ENCODE results near the gene MDN1.
"Not testable (repeated sequence)": the region's sequence is repeated elsewhere in the genome, so short reads cannot be mapped to it uniquely, and the experiment has no call there.

MDN1 gene

GRCh38 chr6:89818977-89819335 is 638 bp downstream of the MDN1 start:
- H3K27me3 ChIP-seq (ENCODE audit: control insufficient read depth in 5 of 5, insufficient read depth in 4 of 5, low read length in 5 of 5), result no peaks in the 10 kb centered on the region
- peaks cover 0 to 2% (median 0%) of the 10 kb centered on the region in 5 donors for H3K36me3 ChIP-seq (ENCODE audit: control insufficient read depth in 5 of 5, insufficient read depth in 5 of 5, low read length in 5 of 5)
- no peaks in the 10 kb centered on the region for H3K9me3 ChIP-seq (ENCODE audit: control insufficient read depth in 5 of 5, low read length in 5 of 5)
- peak overlapping the region; percentile 91 to 98 (median 97) for H3K4me3 ChIP-seq (ENCODE audit: low read depth in 1 of 5, low read length in 5 of 5)
- H3K27ac ChIP-seq (ENCODE audit: low read depth, low read length), result peak overlapping the region; percentile 86
- peaks cover 6 to 34% (median 24%) of the 10 kb centered on the region in 5 donors for H3K4me1 ChIP-seq (ENCODE audit: control insufficient read depth in 5 of 5, insufficient read depth in 5 of 5, low read length in 5 of 5)
- peak overlapping the region; percentile 75 to 95 (median 90) for H3K9ac ChIP-seq (ENCODE audit: low read length in 5 of 5)

DNA sequence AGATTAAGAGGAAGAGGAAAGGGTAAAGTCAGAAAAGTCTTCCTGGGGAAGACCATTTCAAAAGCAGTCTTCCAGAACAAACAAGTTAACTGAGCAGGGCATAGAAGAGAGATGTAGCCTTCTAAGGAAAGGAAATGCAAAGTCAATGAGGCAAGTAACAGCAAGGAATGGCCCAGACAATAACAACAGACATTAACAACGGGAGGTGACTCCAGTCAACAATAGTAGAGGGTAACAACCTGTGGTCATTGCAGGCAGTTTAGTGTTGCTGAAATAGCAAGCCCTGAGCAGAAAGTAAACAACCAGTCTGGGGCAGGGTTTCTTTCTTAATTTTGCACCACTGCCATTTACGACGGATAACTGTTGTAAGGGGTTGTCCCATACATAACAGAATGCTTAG is 2.1 kb downstream of the MDN1 start:
- H3K36me3 ChIP-seq (ENCODE audit: control insufficient read depth in 5 of 5, insufficient read depth in 5 of 5, low read length in 5 of 5), result peaks cover 0 to 2% (median 0%) of the 10 kb centered on the region in 5 donors
- H3K9ac ChIP-seq (ENCODE audit: low read length in 5 of 5), result peak overlapping the region in 1 of 5 donors; percentile 1
- H3K4me1 ChIP-seq (ENCODE audit: control insufficient read depth in 5 of 5, insufficient read depth in 5 of 5, low read length in 5 of 5), result peaks cover 6 to 34% (median 24%) of the 10 kb centered on the region in 5 donors
- no peaks in the 10 kb centered on the region for H3K9me3 ChIP-seq (ENCODE audit: control insufficient read depth in 5 of 5, low read length in 5 of 5)
- no peak overlapping the region for H3K4me3 ChIP-seq (ENCODE audit: low read depth in 1 of 5, low read length in 5 of 5)
- H3K27ac ChIP-seq (ENCODE audit: low read depth, low read length), result no peak overlapping the region
- no peaks in the 10 kb centered on the region for H3K27me3 ChIP-seq (ENCODE audit: control insufficient read depth in 5 of 5, insufficient read depth in 4 of 5, low read length in 5 of 5)

- H3K36me3 ChIP-seq (ENCODE audit: control insufficient read depth in 5 of 5, insufficient read depth in 5 of 5, low read length in 5 of 5); H3K4me3 ChIP-seq (ENCODE audit: low read depth in 1 of 5, low read length in 5 of 5); H3K9me3 ChIP-seq (ENCODE audit: control insufficient read depth in 5 of 5, low read length in 5 of 5); H3K27ac ChIP-seq (ENCODE audit: low read depth, low read length); H3K9ac ChIP-seq (ENCODE audit: low read length in 5 of 5); H3K27me3 ChIP-seq (ENCODE audit: control insufficient read depth in 5 of 5, insufficient read depth in 4 of 5, low read length in 5 of 5): not testable (repeated sequence)
- peaks cover 0 to 13% (median 7%) of the 10 kb centered on the region in 5 donors for H3K4me1 ChIP-seq (ENCODE audit: control insufficient read depth in 5 of 5, insufficient read depth in 5 of 5, low read length in 5 of 5)
These were observed 6.2 kb downstream of the MDN1 start for GRCh38 chr6:89813422-89813821.

DNA sequence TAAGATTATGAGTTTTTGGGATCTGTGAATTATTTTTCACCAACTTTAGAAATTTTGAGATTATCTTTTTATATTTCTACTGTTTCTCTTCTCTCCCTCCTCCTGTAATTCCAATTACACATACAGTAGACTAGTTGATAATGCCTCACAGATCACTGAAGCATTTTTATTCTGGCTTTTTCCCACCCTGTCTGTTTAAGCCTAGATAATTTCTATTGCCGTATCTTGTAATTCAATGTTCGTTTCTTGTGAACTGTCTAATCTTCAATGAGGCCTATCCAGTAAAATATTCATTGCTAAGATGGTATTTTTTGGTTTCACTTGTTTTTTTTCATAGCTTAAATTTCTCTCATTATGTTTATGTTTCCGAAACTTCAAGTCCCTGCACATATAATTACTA is 12.0 kb downstream of the MDN1 start:
- H3K27ac ChIP-seq (ENCODE audit: low read depth, low read length), result no peak overlapping the region
- no peaks in the 10 kb centered on the region for H3K27me3 ChIP-seq (ENCODE audit: control insufficient read depth in 5 of 5, insufficient read depth in 4 of 5, low read length in 5 of 5)
- H3K9ac ChIP-seq (ENCODE audit: low read length in 5 of 5), result no peak overlapping the region
- no peak overlapping the region for H3K4me3 ChIP-seq (ENCODE audit: low read depth in 1 of 5, low read length in 5 of 5)
- peaks cover 0 to 8% (median 6%) of the 10 kb centered on the region in 5 donors for H3K36me3 ChIP-seq (ENCODE audit: control insufficient read depth in 5 of 5, insufficient read depth in 5 of 5, low read length in 5 of 5)
- no peaks in the 10 kb centered on the region for H3K9me3 ChIP-seq (ENCODE audit: control insufficient read depth in 5 of 5, low read length in 5 of 5)
- no peaks in the 10 kb centered on the region for H3K4me1 ChIP-seq (ENCODE audit: control insufficient read depth in 5 of 5, insufficient read depth in 5 of 5, low read length in 5 of 5)

DNA sequence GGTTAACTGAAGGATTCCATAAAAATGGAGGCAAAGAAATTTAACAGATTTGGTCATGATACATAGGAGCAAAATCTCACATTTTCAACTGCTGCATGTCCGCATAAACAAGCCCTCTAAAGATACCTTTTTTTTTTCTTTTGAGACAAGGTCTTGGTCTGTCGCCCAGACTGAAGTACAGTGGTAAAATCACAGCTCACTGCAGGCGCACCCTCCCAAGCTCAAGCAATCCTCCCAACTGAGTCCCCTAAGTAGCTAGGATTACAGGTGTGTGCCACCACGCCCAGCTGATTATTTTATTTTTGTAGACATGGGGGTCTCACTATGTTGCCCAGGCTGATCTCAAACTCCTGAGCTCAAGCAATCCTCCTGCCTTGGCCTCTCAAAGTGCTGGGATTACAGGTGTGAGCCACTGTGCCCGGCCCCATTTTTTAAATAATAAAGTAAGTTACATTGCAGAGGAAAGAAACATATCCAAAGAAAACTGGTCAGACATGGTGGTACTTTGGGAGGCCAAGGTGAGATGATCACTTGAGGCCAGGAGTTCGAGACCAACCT is 13.7 kb downstream of the MDN1 start:
- Histone ChIP-seq H3K36me3 (ENCODE audit: control insufficient read depth in 5 of 5, insufficient read depth in 5 of 5, low read length in 5 of 5) (peaks cover 4 to 22% (median 9%) of the 10 kb centered on the region in 5 donors), H3K4me3 (ENCODE audit: low read depth in 1 of 5, low read length in 5 of 5) (no peak overlapping the region), H3K4me1 (ENCODE audit: control insufficient read depth in 5 of 5, insufficient read depth in 5 of 5, low read length in 5 of 5) (no peaks in the 10 kb centered on the region), H3K9me3 (ENCODE audit: control insufficient read depth in 5 of 5, low read length in 5 of 5) (no peaks in the 10 kb centered on the region), H3K27ac (ENCODE audit: low read depth, low read length) (no peak overlapping the region), H3K27me3 (ENCODE audit: control insufficient read depth in 5 of 5, insufficient read depth in 4 of 5, low read length in 5 of 5) (no peaks in the 10 kb centered on the region), H3K9ac (ENCODE audit: low read length in 5 of 5) (no peak overlapping the region)

- no peaks in the 10 kb centered on the region for H3K9me3 ChIP-seq (ENCODE audit: control insufficient read depth in 5 of 5, low read length in 5 of 5)
- H3K9ac ChIP-seq (ENCODE audit: low read length in 5 of 5), result no peak overlapping the region
- H3K27me3 ChIP-seq (ENCODE audit: control insufficient read depth in 5 of 5, insufficient read depth in 4 of 5, low read length in 5 of 5), result no peaks in the 10 kb centered on the region
- H3K4me3 ChIP-seq (ENCODE audit: low read depth in 1 of 5, low read length in 5 of 5), result no peak overlapping the region
- no peaks in the 10 kb centered on the region for H3K4me1 ChIP-seq (ENCODE audit: control insufficient read depth in 5 of 5, insufficient read depth in 5 of 5, low read length in 5 of 5)
- H3K36me3 ChIP-seq (ENCODE audit: control insufficient read depth in 5 of 5, insufficient read depth in 5 of 5, low read length in 5 of 5), result peaks cover 9 to 35% (median 17%) of the 10 kb centered on the region in 5 donors
- no peak overlapping the region for H3K27ac ChIP-seq (ENCODE audit: low read depth, low read length)
These were observed 16.3 kb downstream of the MDN1 start for GRCh38 chr6:89803271-89803670.

DNA sequence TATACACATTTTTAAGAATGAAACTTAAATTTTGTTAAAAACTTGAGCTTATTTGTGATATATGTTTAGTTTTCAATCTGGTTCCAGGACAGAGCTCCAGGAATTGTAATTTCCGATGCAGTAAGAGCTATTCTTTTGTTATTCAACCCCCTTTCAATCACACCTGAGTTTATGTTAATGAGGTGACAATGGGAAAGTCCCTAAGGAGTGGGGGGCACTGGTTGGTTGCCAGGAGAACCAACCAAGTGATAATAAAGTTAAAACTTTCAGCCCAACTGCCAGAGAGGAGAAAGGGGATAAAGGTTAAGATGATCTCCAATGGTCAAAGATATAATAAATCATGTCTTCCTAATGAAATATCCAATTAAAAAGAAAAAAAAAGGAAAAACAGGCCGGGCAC is 19.8 kb downstream of the MDN1 start:
- peaks cover 11 to 39% (median 17%) of the 10 kb centered on the region in 5 donors for H3K36me3 ChIP-seq (ENCODE audit: control insufficient read depth in 5 of 5, insufficient read depth in 5 of 5, low read length in 5 of 5)
- H3K9me3 ChIP-seq (ENCODE audit: control insufficient read depth in 5 of 5, low read length in 5 of 5), result no peaks in the 10 kb centered on the region
- H3K9ac ChIP-seq (ENCODE audit: low read length in 5 of 5), result no peak overlapping the region
- no peaks in the 10 kb centered on the region for H3K4me1 ChIP-seq (ENCODE audit: control insufficient read depth in 5 of 5, insufficient read depth in 5 of 5, low read length in 5 of 5)
- no peak overlapping the region for H3K27ac ChIP-seq (ENCODE audit: low read depth, low read length)
- no peaks in the 10 kb centered on the region for H3K27me3 ChIP-seq (ENCODE audit: control insufficient read depth in 5 of 5, insufficient read depth in 4 of 5, low read length in 5 of 5)
- no peak overlapping the region for H3K4me3 ChIP-seq (ENCODE audit: low read depth in 1 of 5, low read length in 5 of 5)

DNA sequence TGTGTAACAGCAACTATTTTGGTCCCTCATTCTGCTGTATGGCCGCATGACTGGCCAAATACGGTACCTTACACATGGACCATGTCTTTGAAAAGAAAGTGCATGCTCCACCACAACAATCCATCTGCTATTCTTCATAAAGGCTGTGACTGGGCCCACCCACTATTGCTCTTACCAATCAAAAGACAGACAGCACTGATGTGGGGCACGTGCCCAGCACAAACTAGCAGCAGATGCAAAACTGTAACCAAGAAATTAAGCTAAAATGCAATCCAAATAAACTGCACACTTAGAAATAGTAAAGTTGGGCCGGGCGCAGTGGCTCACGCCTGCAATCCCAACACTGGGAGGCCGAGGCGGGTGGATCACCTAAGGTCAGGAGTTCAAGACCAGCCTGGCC is 20.5 kb downstream of the MDN1 start:
- H3K9me3 ChIP-seq (ENCODE audit: control insufficient read depth in 5 of 5, low read length in 5 of 5), result no peaks in the 10 kb centered on the region
- no peaks in the 10 kb centered on the region for H3K4me1 ChIP-seq (ENCODE audit: control insufficient read depth in 5 of 5, insufficient read depth in 5 of 5, low read length in 5 of 5)
- H3K27me3 ChIP-seq (ENCODE audit: control insufficient read depth in 5 of 5, insufficient read depth in 4 of 5, low read length in 5 of 5), result no peaks in the 10 kb centered on the region
- no peak overlapping the region for H3K9ac ChIP-seq (ENCODE audit: low read length in 5 of 5)
- H3K36me3 ChIP-seq (ENCODE audit: control insufficient read depth in 5 of 5, insufficient read depth in 5 of 5, low read length in 5 of 5), result peaks cover 11 to 42% (median 21%) of the 10 kb centered on the region in 5 donors
- H3K4me3 ChIP-seq (ENCODE audit: low read depth in 1 of 5, low read length in 5 of 5), result no peak overlapping the region
- no peak overlapping the region for H3K27ac ChIP-seq (ENCODE audit: low read depth, low read length)

GRCh38 chr6:89797317-89797716 is 22.3 kb downstream of the MDN1 start:
- Histone ChIP-seq H3K9me3 (ENCODE audit: control insufficient read depth in 5 of 5, low read length in 5 of 5) (no peaks in the 10 kb centered on the region), H3K27me3 (ENCODE audit: control insufficient read depth in 5 of 5, insufficient read depth in 4 of 5, low read length in 5 of 5) (no peaks in the 10 kb centered on the region), H3K27ac (ENCODE audit: low read depth, low read length) (no peak overlapping the region), H3K36me3 (ENCODE audit: control insufficient read depth in 5 of 5, insufficient read depth in 5 of 5, low read length in 5 of 5) (peaks cover 12 to 49% (median 26%) of the 10 kb centered on the region in 5 donors), H3K9ac (ENCODE audit: low read length in 5 of 5) (no peak overlapping the region), H3K4me1 (ENCODE audit: control insufficient read depth in 5 of 5, insufficient read depth in 5 of 5, low read length in 5 of 5) (peaks cover 0 to 4% (median 0%) of the 10 kb centered on the region in 5 donors), H3K4me3 (ENCODE audit: low read depth in 1 of 5, low read length in 5 of 5) (no peak overlapping the region)

DNA sequence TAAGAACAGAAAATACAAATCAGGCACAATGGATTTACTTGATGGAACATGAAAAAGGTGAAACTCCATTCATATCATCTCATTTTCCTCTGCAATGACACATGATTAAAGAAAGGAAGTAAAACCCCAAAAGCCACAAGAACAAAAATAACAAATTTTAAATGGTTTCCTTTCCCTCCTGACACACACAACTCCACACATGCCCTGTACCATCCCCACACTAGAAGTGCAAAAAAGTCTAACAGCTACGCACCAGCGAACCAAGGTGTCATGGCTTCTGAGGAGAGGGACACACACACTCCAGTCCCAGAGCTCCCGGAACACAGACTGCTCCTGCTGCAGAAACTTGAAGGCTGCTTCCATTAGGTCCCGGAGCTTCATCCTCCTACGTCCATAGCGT is 25.3 kb downstream of the MDN1 start:
- no peak overlapping the region for H3K9ac ChIP-seq (ENCODE audit: low read length in 5 of 5)
- H3K36me3 ChIP-seq (ENCODE audit: control insufficient read depth in 5 of 5, insufficient read depth in 5 of 5, low read length in 5 of 5), result peaks cover 16 to 39% (median 35%) of the 10 kb centered on the region in 5 donors
- H3K9me3 ChIP-seq (ENCODE audit: control insufficient read depth in 5 of 5, low read length in 5 of 5), result no peaks in the 10 kb centered on the region
- no peaks in the 10 kb centered on the region for H3K27me3 ChIP-seq (ENCODE audit: control insufficient read depth in 5 of 5, insufficient read depth in 4 of 5, low read length in 5 of 5)
- H3K4me3 ChIP-seq (ENCODE audit: low read depth in 1 of 5, low read length in 5 of 5), result no peak overlapping the region
- H3K4me1 ChIP-seq (ENCODE audit: control insufficient read depth in 5 of 5, insufficient read depth in 5 of 5, low read length in 5 of 5), result peaks cover 0 to 4% (median 0%) of the 10 kb centered on the region in 5 donors
- H3K27ac ChIP-seq (ENCODE audit: low read depth, low read length), result no peak overlapping the region

Measured in subcutaneous abdominal adipose tissue (tissue), 5 donors.